ENCODE data around the gene KDR. TPM values are rescaled to one million over a fixed set of nuclear protein-coding genes. Genes with fewer than 3 reads are reported as not detected.

Gene KDR
- total RNA-seq, 3 donors from 2014 or later (not counting 1 experiment from before 2014, with no cell fraction given), result 0.07 to 0.08 TPM; not detected in 1

GRCh38 chr4:55159851-55160250 lies 34.5 kb upstream of the KDR start:
- intact Hi-C loops (cut with micrococcal nuclease), result no loop called here
- ATAC-seq (no peak), DNase-seq (no peak)
- Mint-ChIP-seq H3K4me1 (no peaks in the 10 kb centered on the region), H3K36me3 (no peaks in the 10 kb centered on the region), H3K27me3 (ENCODE audit: low read depth in 2 of 2) (peaks cover 14 to 41% of the 10 kb centered on the region in 2 donors), H3K4me3 (no peak overlapping the region), H3K27ac (no peak overlapping the region), H3K9me3 (no peaks in the 10 kb centered on the region)
- Histone ChIP-seq H3K27me3 (ENCODE audit: control insufficient read depth, insufficient read depth, low read length) (peaks cover 8% of the 10 kb centered on the region), H3K27ac (ENCODE audit: low read length) (no peak overlapping the region), H3K36me3 (ENCODE audit: control insufficient read depth, insufficient read depth, low read length) (no peaks in the 10 kb centered on the region), H3K4me3 (ENCODE audit: low read length) (no peak overlapping the region), H3K9me3 (ENCODE audit: control insufficient read depth, insufficient read depth, low read length) (no peaks in the 10 kb centered on the region), H3K4me1 (ENCODE audit: control insufficient read depth, insufficient read depth, low read length) (no peaks in the 10 kb centered on the region)
- no peak for TF ChIP-seq CTCF (IDR thresholded peaks at IDR 0.05)
- WGBS (ENCODE audit: insufficient coverage), result 70% methylated on average over 2 of the region's 2 CpGs

- H3K36me3 ChIP-seq (ENCODE audit: control insufficient read depth, insufficient read depth, low read length), result no peaks in the 10 kb centered on the region
- Mint-ChIP-seq H3K9me3 (no peaks in the 10 kb centered on the region), H3K36me3 (no peaks in the 10 kb centered on the region), H3K4me3 (no peak overlapping the region), H3K27me3 (ENCODE audit: low read depth in 2 of 2) (peaks cover 16 to 48% of the 10 kb centered on the region in 2 donors), H3K4me1 (no peaks in the 10 kb centered on the region), H3K27ac (no peak overlapping the region)
- ATAC-seq (no peak), DNase-seq (no peak)
- H3K4me1 ChIP-seq (ENCODE audit: control insufficient read depth, insufficient read depth, low read length), result no peaks in the 10 kb centered on the region
- no peak overlapping the region for H3K4me3 ChIP-seq (ENCODE audit: low read length)
- intact Hi-C loops (cut with micrococcal nuclease), result no loop called here
- WGBS (ENCODE audit: insufficient coverage), result 59% methylated on average over 2 of the region's 3 CpGs
- H3K27me3 ChIP-seq (ENCODE audit: control insufficient read depth, insufficient read depth, low read length), result peaks cover 8% of the 10 kb centered on the region
- no peak overlapping the region for H3K27ac ChIP-seq (ENCODE audit: low read length)
- no peak for TF ChIP-seq CTCF (IDR thresholded peaks at IDR 0.05)
- H3K9me3 ChIP-seq (ENCODE audit: control insufficient read depth, insufficient read depth, low read length), result no peaks in the 10 kb centered on the region
Observed at GRCh38 chr4:55158957-55159356, 33.6 kb upstream of the KDR start.

- no peak for ATAC-seq
- TF ChIP-seq CTCF (IDR thresholded peaks at IDR 0.05), result no peak
- Mint-ChIP-seq H3K9me3 (no peaks in the 10 kb centered on the region), H3K27me3 (ENCODE audit: low read depth in 2 of 2) (peaks cover 20 to 55% of the 10 kb centered on the region in 2 donors), H3K36me3 (no peaks in the 10 kb centered on the region), H3K4me3 (no peak overlapping the region), H3K27ac (no peak overlapping the region), H3K4me1 (no peaks in the 10 kb centered on the region)
- Histone ChIP-seq H3K9me3 (ENCODE audit: control insufficient read depth, insufficient read depth, low read length) (no peaks in the 10 kb centered on the region), H3K36me3 (ENCODE audit: control insufficient read depth, insufficient read depth, low read length) (no peaks in the 10 kb centered on the region), H3K27ac (ENCODE audit: low read length) (no peak overlapping the region), H3K4me3 (ENCODE audit: low read length) (no peak overlapping the region), H3K27me3 (ENCODE audit: control insufficient read depth, insufficient read depth, low read length) (peaks cover 8% of the 10 kb centered on the region), H3K4me1 (ENCODE audit: control insufficient read depth, insufficient read depth, low read length) (no peaks in the 10 kb centered on the region)
- WGBS (ENCODE audit: insufficient coverage), result 26% methylated on average over 44 of the region's 45 CpGs
- intact Hi-C loops (cut with micrococcal nuclease), result no loop called here
- no peak for DNase-seq
Observed at GRCh38 chr4:55157559-55158277, 32.3 kb upstream of the KDR start.

GRCh38 chr4:55154933-55155332 lies 29.5 kb upstream of the KDR start:
- Mint-ChIP-seq H3K4me1 (no peaks in the 10 kb centered on the region), H3K27me3 (ENCODE audit: low read depth in 2 of 2) (peaks cover 26 to 53% of the 10 kb centered on the region in 2 donors), H3K36me3 (no peaks in the 10 kb centered on the region), H3K4me3 (no peak overlapping the region), H3K27ac (no peak overlapping the region), H3K9me3 (peaks cover 0 to 2% of the 10 kb centered on the region in 2 donors)
- no peak overlapping the region for H3K4me3 ChIP-seq (ENCODE audit: low read length)
- no peaks in the 10 kb centered on the region for H3K9me3 ChIP-seq (ENCODE audit: control insufficient read depth, insufficient read depth, low read length)
- H3K36me3 ChIP-seq (ENCODE audit: control insufficient read depth, insufficient read depth, low read length), result no peaks in the 10 kb centered on the region
- WGBS (ENCODE audit: insufficient coverage), result no CpG with 5 or more reads among the region's 1 CpG
- no peak for DNase-seq
- intact Hi-C loops (cut with micrococcal nuclease), result no loop called here
- H3K4me1 ChIP-seq (ENCODE audit: control insufficient read depth, insufficient read depth, low read length), result no peaks in the 10 kb centered on the region
- H3K27me3 ChIP-seq (ENCODE audit: control insufficient read depth, insufficient read depth, low read length), result peaks cover 8% of the 10 kb centered on the region
- no peak for TF ChIP-seq CTCF (IDR thresholded peaks at IDR 0.05)
- no peak overlapping the region for H3K27ac ChIP-seq (ENCODE audit: low read length)
- no peak for ATAC-seq

Data from natural killer cell (primary cell).